Liver (tissue), 3 donors: Measurements from ENCODE around the gene GRB7.

Source experiments
- GABPA ChIP-seq, 2 donors: IDR thresholded peaks in 1 of 2; conservative IDR thresholded peaks in 1 of 2; 2 replicates each; pipeline ENCODE4 v1.6.1; 2016; ENCODE audit warnings: antibody characterized with exemption in 2 of 2, mild to moderate bottlenecking in 1 of 2, moderate library complexity in 1 of 2
- TF ChIP-seq, protein P1 (sequence below): fragments of 150-350 bp; IDR thresholded peaks from 2 replicates; pipeline ENCODE4 v1.5.1; 2017; ENCODE audit warnings: improper control_type of control experiment, low read depth, low read length; ENCODE audit not compliant: missing input control
- donor health status: healthy.
- donor health status: healthy.

DNA sequence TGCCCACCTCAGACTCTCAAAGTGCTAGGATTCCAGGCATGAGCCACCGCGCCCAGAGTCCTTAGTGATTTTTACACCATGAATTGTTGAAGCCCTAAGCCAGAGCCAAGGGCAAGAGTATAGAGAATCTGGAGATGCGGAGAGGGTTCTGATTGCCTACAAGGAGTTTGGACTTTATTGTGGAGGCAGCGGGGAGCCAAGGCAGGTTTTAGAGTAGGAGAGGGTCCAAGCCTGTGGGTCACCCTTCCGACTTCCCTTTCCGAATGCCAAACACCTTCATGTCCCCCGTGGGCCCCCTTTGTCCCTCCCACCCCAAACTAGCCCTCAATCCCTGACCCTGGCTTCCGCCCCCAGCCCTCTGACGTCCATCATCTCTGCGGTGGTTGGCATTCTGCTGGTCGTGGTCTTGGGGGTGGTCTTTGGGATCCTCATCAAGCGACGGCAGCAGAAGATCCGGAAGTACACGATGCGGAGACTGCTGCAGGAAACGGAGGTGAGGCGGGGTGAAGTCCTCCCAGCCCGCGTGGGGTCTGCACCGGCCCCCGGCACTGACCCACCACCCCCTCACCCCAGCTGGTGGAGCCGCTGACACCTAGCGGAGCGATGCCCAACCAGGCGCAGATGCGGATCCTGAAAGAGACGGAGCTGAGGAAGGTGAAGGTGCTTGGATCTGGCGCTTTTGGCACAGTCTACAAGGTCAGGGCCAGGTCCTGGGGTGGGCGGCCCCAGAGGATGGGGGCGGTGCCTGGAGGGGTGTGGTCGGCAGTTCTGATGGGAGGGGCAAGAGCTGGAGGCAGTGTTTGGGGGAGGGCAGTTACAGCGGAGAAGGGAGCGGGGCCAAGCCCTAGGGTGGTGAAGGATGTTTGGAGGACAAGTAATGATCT lies 14.5 kb upstream of the GRB7 start:
- TF ChIP-seq, protein P1, sequence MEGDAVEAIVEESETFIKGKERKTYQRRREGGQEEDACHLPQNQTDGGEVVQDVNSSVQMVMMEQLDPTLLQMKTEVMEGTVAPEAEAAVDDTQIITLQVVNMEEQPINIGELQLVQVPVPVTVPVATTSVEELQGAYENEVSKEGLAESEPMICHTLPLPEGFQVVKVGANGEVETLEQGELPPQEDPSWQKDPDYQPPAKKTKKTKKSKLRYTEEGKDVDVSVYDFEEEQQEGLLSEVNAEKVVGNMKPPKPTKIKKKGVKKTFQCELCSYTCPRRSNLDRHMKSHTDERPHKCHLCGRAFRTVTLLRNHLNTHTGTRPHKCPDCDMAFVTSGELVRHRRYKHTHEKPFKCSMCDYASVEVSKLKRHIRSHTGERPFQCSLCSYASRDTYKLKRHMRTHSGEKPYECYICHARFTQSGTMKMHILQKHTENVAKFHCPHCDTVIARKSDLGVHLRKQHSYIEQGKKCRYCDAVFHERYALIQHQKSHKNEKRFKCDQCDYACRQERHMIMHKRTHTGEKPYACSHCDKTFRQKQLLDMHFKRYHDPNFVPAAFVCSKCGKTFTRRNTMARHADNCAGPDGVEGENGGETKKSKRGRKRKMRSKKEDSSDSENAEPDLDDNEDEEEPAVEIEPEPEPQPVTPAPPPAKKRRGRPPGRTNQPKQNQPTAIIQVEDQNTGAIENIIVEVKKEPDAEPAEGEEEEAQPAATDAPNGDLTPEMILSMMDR, result no peak
- TF ChIP-seq GABPA (IDR thresholded peaks at IDR 0.05 in 1 of 2, conservative IDR thresholded peaks at IDR 0.05 in 1 of 2), result no peak
